Tibial nerve (tissue), 4 donors: Measurements from ENCODE around the gene TAF1A. TPM values are rescaled to one million over a fixed set of nuclear protein-coding genes. Genes with fewer than 3 reads are reported as not detected.

Experiments
- DNase-seq, 2 donors: peaks; one replicate each; pipeline ENCODE4 v3.0.0-alpha.2; 2019; ENCODE audit warnings: low spot score in 2 of 2
- H3K27ac ChIP-seq, 4 donors: fragments of 200-600 bp; sonication (generic) in 3 of 4; one replicate each; pipeline ENCODE4 v1.5.1; 2017 to 2019; ENCODE audit warnings: mild to moderate bottlenecking in 1 of 4
- H3K27me3 ChIP-seq, 2 donors: fragments of 200-600 bp; sonication (generic) in 1 of 2; one replicate each; pipeline versions ENCODE4 v1.5.1 to v1.6.0; 2017 to 2019
- H3K36me3 ChIP-seq, 3 donors: fragments of 200-600 bp; sonication (generic); one replicate each; pipeline ENCODE4 v1.5.1; 2018 to 2019
- H3K4me1 ChIP-seq, 4 donors: fragments of 200-600 bp; sonication (generic) in 3 of 4; one replicate each; pipeline ENCODE4 v1.5.1; 2017 to 2019
- H3K4me3 ChIP-seq, 4 donors: fragments of 200-600 bp; sonication (generic) in 3 of 4; one replicate each; pipeline ENCODE4 v1.5.1; 2017 to 2019; ENCODE audit warnings: mild to moderate bottlenecking in 1 of 4, moderate library complexity in 1 of 4
- H3K9me3 ChIP-seq, 4 donors: fragments of 200-600 bp; sonication (generic) in 3 of 4; one replicate each; pipeline ENCODE4 v1.5.1; 2017 to 2019
- EP300 ChIP-seq, 2 donors: sonication (generic); formaldehyde crosslinking; IDR thresholded peaks; one replicate each; pipeline ENCODE4 v1.6.1; 2017; ENCODE audit warnings: antibody characterized with exemption in 2 of 2, mild to moderate bottlenecking in 1 of 2
- POLR2A ChIP-seq, 2 donors: fragments of 450-650 bp; IDR thresholded peaks; one replicate each; pipeline ENCODE4 v1.6.1; 2017; ENCODE audit warnings: antibody characterized with exemption in 2 of 2, mild to moderate bottlenecking in 2 of 2, moderate library complexity in 2 of 2
- WGBS, 2 donors: methylation state at CpG; one replicate each; pipeline ENCODE4 v1.1.5; 2018; 5-methylcytosine and 5-hydroxymethylcytosine counted together
- total RNA-seq, 4 donors: library from RNA; depleted of rRNA; stranded (reverse); fragments of >200 nt; gene quantifications; one replicate each; pipeline ENCODE4 v1.1.0, GENCODE V29; 2016
- TF ChIP-seq, protein P1 (sequence below), 5 experiments: fragments of 200-600 bp in 3 of 5; fragments of 450-650 bp in 2 of 5; sonication (generic) in 3 of 5; IDR thresholded peaks; one replicate each; pipeline ENCODE4 v1.5.1; 2016 to 2019; ENCODE audit warnings: antibody characterized with exemption in 5 of 5, mild to moderate bottlenecking in 3 of 5, moderate library complexity in 2 of 5

The TAF1A gene
- total RNA-seq, 4 donors from 2014 or later = 3.9 to 14.4 (median 8.0) TPM

DNA sequence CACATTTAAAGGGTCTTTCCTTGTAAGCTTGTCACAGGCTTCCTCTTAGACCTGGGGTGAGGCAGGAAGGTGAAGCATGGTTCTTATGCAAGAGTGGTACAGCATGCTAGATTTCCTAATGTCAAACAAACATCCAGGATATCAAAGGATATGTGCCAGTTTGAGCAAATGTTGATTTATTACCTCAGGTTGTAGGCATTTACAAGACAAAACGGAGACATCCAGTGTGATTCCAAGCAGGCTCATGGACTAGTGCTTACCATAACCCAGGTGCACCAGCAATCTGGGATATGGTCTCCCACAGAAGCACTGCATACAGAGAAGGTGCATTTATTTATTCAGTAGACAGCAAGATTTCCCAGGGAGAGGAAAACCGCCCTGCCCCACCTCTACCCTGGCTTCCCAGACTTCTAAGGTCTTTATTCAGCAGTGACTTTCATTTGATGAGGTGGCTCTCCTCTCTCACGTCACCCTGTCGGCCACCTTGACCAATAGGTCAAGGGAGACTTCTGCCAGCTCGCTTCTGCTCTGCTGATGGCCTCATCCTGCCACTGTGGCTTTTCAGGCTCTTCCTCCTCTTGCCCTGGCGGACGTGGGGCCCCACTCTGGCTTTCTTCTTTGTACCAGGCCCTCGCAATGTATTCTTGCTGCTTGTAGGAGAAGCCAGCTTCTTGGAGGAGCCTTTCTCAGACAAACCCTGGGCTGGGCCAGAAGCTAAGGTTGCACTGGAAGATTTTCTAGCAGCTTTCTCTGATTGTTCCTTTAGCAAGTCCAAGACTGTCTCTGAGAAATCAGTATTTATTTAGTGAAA is 67.4 kb downstream of the TAF1A start:
- Histone ChIP-seq H3K4me1 (no peaks in the 10 kb centered on the region), H3K4me3 (no peak overlapping the region), H3K9me3 (peaks cover 0 to 5% (median 0%) of the 10 kb centered on the region in 4 donors), H3K27me3 (no peaks in the 10 kb centered on the region), H3K36me3 (no peaks in the 10 kb centered on the region), H3K27ac (no peak overlapping the region)
- WGBS, 2 donors = 86 to 92% methylated on average over 8 of the region's 8 CpGs
- TF ChIP-seq POLR2A (IDR thresholded peaks at IDR 0.05) (no peak), EP300 (IDR thresholded peaks at IDR 0.05) (no peak)
- TF ChIP-seq, protein P1, sequence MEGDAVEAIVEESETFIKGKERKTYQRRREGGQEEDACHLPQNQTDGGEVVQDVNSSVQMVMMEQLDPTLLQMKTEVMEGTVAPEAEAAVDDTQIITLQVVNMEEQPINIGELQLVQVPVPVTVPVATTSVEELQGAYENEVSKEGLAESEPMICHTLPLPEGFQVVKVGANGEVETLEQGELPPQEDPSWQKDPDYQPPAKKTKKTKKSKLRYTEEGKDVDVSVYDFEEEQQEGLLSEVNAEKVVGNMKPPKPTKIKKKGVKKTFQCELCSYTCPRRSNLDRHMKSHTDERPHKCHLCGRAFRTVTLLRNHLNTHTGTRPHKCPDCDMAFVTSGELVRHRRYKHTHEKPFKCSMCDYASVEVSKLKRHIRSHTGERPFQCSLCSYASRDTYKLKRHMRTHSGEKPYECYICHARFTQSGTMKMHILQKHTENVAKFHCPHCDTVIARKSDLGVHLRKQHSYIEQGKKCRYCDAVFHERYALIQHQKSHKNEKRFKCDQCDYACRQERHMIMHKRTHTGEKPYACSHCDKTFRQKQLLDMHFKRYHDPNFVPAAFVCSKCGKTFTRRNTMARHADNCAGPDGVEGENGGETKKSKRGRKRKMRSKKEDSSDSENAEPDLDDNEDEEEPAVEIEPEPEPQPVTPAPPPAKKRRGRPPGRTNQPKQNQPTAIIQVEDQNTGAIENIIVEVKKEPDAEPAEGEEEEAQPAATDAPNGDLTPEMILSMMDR (IDR thresholded peaks at IDR 0.05) = no peak
- no peak for DNase-seq

DNA sequence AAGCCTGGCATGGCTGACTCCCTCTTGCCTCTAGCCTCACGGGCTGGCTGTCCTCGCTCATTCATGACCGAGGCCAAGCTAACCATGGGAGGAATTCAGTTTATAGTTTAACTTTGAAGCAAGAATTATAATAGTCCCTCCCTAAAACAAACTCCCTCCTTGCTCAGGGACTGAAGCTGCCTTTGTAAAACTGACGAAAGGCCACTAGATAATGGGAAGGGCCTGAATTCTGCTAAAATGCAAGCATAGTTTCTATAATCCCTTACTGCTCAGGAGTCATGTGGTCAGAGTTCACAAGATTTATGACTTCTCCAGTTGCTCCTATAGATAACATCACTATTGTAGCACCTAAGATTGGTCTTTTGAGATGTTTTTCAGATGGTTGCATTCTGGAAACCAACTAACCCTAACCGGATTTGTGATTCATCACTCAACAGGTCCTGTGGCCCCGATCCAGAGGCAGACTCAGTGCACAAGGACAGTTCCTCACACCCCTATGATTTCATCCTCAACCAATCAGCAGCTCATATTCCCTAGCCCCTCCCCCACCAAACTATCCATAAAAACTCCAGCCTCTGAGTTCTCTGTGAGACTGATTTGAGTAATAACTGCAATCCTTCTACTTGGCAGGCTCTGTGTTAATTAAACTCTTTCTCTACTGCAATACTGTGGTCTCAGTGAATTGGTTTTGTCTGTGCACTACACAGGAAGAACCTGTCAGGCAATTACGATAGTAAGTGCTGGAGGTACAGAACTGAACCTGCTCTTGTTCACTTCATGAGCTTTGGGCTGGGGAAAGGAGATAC is 68.2 kb downstream of the TAF1A start:
- no peak for TF ChIP-seq EP300 (IDR thresholded peaks at IDR 0.05)
- no peak for TF ChIP-seq POLR2A (IDR thresholded peaks at IDR 0.05)
- TF ChIP-seq, protein P1 (IDR thresholded peaks at IDR 0.05) = no peak
- Histone ChIP-seq H3K4me1 (no peaks in the 10 kb centered on the region), H3K27ac (no peak overlapping the region), H3K36me3 (no peaks in the 10 kb centered on the region), H3K4me3 (no peak overlapping the region), H3K9me3 (peaks cover 0 to 5% (median 0%) of the 10 kb centered on the region in 4 donors), H3K27me3 (no peaks in the 10 kb centered on the region)
- 68 to 70% methylated on average over 7 of the region's 7 CpGs for WGBS, 2 donors
- DNase-seq = no peak

Other genes with a start within 250 kb of the TAF1A start
- gene HHIPL2, start 41.8 kb downstream of the TAF1A start, total RNA-seq = 1 to 10 TPM in 1 of 4 donors, under 1 TPM in 1, not detected in 2; 0.21 to 1.5 TPM
- gene MIA3, start 28.2 kb upstream of the TAF1A start, total RNA-seq = 10 to 100 TPM; 30.4 to 91.5 (median 61.0) TPM
- 10 to 100 TPM; 67.8 to 90.2 (median 70.1) TPM for gene AIDA, start 122.6 kb upstream of the TAF1A start, total RNA-seq
- gene BROX, start 122.6 kb upstream of the TAF1A start, total RNA-seq = 10 to 100 TPM; 35.7 to 47.9 (median 41.4) TPM
- 10 to 100 TPM in 1 of 4 donors, 1 to 10 TPM in 1, not detected in 2; 1.0 to 22.7 TPM for gene FAM177B, start 147.3 kb upstream of the TAF1A start, total RNA-seq
- gene DISP1, start 225.1 kb upstream of the TAF1A start, total RNA-seq = 10 to 100 TPM; 10.5 to 16.4 (median 15.7) TPM